Mucosa of rectum (tissue), 2 donors: ENCODE results near the gene C1orf105.

ENCODE experiments used
- H3K27ac ChIP-seq, 2 donors: one replicate each; pipeline ENCODE4 v1.7.0; 2013; ENCODE audit warnings: inconsistent platforms in 2 of 2, low read depth in 2 of 2, low read length in 2 of 2
- H3K27me3 ChIP-seq, 2 donors: one replicate each; pipeline ENCODE4 v1.7.0; 2013; ENCODE audit warnings: low read length in 2 of 2; ENCODE audit not compliant: control insufficient read depth in 2 of 2, insufficient read depth in 2 of 2
- H3K36me3 ChIP-seq, 2 donors: one replicate each; pipeline ENCODE4 v1.7.0; 2013; ENCODE audit warnings: low read length in 2 of 2; ENCODE audit not compliant: control insufficient read depth in 2 of 2, insufficient read depth in 2 of 2
- H3K4me1 ChIP-seq, 2 donors: one replicate each; pipeline ENCODE4 v1.7.0; 2013; ENCODE audit warnings: low read length in 2 of 2, mild to moderate bottlenecking in 1 of 2; ENCODE audit not compliant: control insufficient read depth in 2 of 2, insufficient read depth in 2 of 2
- H3K4me3 ChIP-seq, 2 donors: one replicate each; pipeline ENCODE4 v1.7.0; 2013; ENCODE audit warnings: low read length in 2 of 2
- H3K9ac ChIP-seq, 2 donors: one replicate each; pipeline ENCODE4 v1.7.0; 2013; ENCODE audit warnings: low read length in 2 of 2, low read depth in 1 of 2, mild to moderate bottlenecking in 1 of 2
- H3K9me3 ChIP-seq, 2 donors: one replicate each; pipeline ENCODE4 v1.7.0; 2013; ENCODE audit warnings: low read length in 2 of 2; ENCODE audit not compliant: control insufficient read depth in 2 of 2
- donor health status: healthy.
- donor health status: Normal muscosa, but diverticular disease.

Gene C1orf105

GRCh38 chr1:172468296-172468695 lies 47.8 kb downstream of the C1orf105 start:
- Histone ChIP-seq H3K9me3 (no peaks in the 10 kb centered on the region), H3K27me3 (no peaks in the 10 kb centered on the region), H3K4me1 (no peaks in the 10 kb centered on the region), H3K9ac (no peak overlapping the region), H3K4me3 (no peak overlapping the region), H3K36me3 (no peaks in the 10 kb centered on the region), H3K27ac (no peak overlapping the region)

- H3K9me3 ChIP-seq, result no peaks in the 10 kb centered on the region
- H3K4me1 ChIP-seq, result no peaks in the 10 kb centered on the region
- H3K27ac ChIP-seq, result no peak overlapping the region
- H3K27me3 ChIP-seq, result no peaks in the 10 kb centered on the region
- no peak overlapping the region for H3K4me3 ChIP-seq
- H3K9ac ChIP-seq, result no peak overlapping the region
- H3K36me3 ChIP-seq, result no peaks in the 10 kb centered on the region
Observed at GRCh38 chr1:172469717-172470116, 49.2 kb downstream of the C1orf105 start.

- no peaks in the 10 kb centered on the region for H3K36me3 ChIP-seq
- no peaks in the 10 kb centered on the region for H3K9me3 ChIP-seq
- no peak overlapping the region for H3K9ac ChIP-seq
- no peak overlapping the region for H3K4me3 ChIP-seq
- no peak overlapping the region for H3K27ac ChIP-seq
- no peaks in the 10 kb centered on the region for H3K27me3 ChIP-seq
- H3K4me1 ChIP-seq, result no peaks in the 10 kb centered on the region
Observed at GRCh38 chr1:172470149-172470548, 49.7 kb downstream of the C1orf105 start.

DNA sequence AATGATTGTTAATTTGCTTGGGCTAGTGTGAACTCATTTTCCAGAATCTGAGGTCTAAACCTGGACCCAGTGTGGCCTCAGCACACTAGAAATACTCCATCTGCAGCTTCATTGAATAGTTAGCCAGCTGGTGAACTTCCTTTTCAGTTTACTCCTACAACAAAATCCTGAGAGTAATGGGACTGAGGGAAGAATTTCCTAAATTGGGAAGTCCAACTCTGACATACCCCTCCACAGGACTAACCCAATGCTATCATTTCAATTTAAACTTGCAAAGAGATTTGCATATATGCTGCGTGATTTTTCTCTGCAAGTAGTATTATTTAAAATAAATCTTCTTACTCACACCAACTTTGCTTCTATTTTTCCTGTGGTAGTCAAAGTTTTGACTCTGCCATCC lies 51.2 kb downstream of the C1orf105 start:
- H3K27me3 ChIP-seq, result no peaks in the 10 kb centered on the region
- H3K9ac ChIP-seq, result no peak overlapping the region
- no peaks in the 10 kb centered on the region for H3K9me3 ChIP-seq
- no peak overlapping the region for H3K4me3 ChIP-seq
- H3K4me1 ChIP-seq, result no peaks in the 10 kb centered on the region
- no peaks in the 10 kb centered on the region for H3K36me3 ChIP-seq
- H3K27ac ChIP-seq, result no peak overlapping the region

DNA sequence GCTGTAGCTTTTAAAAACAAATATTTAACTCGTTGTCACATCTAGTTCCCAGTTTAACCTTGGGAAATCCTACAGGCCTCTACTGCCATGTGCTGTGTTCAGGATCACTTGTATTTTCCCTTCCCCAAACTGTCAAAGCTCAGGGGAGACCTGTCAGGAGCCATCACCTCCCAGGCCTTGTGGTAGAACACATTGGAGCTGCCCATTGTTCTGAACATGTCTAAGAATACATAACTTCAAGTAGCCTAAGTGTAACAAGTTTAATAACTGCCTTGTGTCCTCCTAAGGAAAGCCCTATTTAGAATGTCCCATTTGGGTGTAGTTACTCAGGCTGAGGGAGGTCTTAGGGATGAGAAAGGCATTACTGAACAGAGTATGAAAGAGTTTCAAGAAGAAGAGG lies 52.0 kb downstream of the C1orf105 start:
- Histone ChIP-seq H3K4me3 (no peak overlapping the region), H3K36me3 (no peaks in the 10 kb centered on the region), H3K27me3 (no peaks in the 10 kb centered on the region), H3K9me3 (no peaks in the 10 kb centered on the region), H3K4me1 (no peaks in the 10 kb centered on the region), H3K27ac (no peak overlapping the region), H3K9ac (no peak overlapping the region)

DNA sequence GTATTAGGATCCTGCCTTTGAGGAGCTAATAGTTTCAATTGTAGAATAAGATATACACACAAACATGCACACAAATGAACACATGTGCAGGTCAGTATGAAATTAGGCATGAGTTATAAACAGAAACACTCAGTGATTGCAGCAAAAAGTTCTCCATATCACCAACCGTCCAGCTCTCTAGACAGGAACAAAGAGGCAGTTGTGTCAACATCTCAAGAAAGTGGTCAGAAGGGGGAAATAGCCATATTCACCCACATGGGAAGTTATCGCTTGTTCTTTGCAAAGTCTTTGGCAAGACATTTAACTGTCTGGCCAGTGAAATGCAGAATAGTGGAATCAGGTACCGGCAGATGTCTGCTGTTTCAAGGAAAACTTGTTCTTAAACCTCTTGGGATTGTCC lies 52.8 kb downstream of the C1orf105 start:
- Histone ChIP-seq H3K36me3 (no peaks in the 10 kb centered on the region), H3K27ac (no peak overlapping the region), H3K9ac (no peak overlapping the region), H3K4me1 (no peaks in the 10 kb centered on the region), H3K4me3 (no peak overlapping the region), H3K9me3 (no peaks in the 10 kb centered on the region), H3K27me3 (no peaks in the 10 kb centered on the region)

DNA sequence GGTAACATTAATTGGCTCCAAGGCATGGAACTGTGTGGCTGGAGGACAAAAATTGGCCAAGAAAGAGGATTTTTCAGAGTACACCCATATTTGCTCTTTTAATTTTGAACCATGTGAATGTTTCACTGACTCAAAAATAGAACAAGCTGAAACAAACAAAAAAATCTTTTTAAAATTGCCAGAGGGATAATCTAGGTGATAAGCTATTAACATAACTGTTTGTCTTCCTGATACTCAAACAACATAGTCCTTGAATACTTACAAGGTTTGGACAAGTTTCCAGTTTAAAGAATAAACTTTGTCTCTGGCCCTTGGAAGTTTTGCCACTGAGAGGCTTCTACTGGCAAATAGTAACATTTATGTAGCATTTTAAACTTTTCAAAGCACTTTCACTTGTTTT lies 53.4 kb downstream of the C1orf105 start:
- no peaks in the 10 kb centered on the region for H3K36me3 ChIP-seq
- H3K9me3 ChIP-seq, result no peaks in the 10 kb centered on the region
- H3K27me3 ChIP-seq, result no peaks in the 10 kb centered on the region
- no peak overlapping the region for H3K4me3 ChIP-seq
- H3K4me1 ChIP-seq, result no peaks in the 10 kb centered on the region
- no peak overlapping the region for H3K9ac ChIP-seq
- H3K27ac ChIP-seq, result no peak overlapping the region

- no peaks in the 10 kb centered on the region for H3K4me1 ChIP-seq
- no peak overlapping the region for H3K9ac ChIP-seq
- H3K36me3 ChIP-seq, result no peaks in the 10 kb centered on the region
- H3K27ac ChIP-seq, result no peak overlapping the region
- H3K9me3 ChIP-seq, result no peaks in the 10 kb centered on the region
- H3K27me3 ChIP-seq, result no peaks in the 10 kb centered on the region
- H3K4me3 ChIP-seq, result no peak overlapping the region
Observed at GRCh38 chr1:172476218-172476811, 55.8 kb downstream of the C1orf105 start.

GRCh38 chr1:172477216-172477615 lies 56.7 kb downstream of the C1orf105 start:
- no peak overlapping the region for H3K4me3 ChIP-seq
- no peaks in the 10 kb centered on the region for H3K36me3 ChIP-seq
- no peaks in the 10 kb centered on the region for H3K4me1 ChIP-seq
- H3K27me3 ChIP-seq, result no peaks in the 10 kb centered on the region
- H3K27ac ChIP-seq, result no peak overlapping the region
- no peaks in the 10 kb centered on the region for H3K9me3 ChIP-seq
- H3K9ac ChIP-seq, result no peak overlapping the region

- Histone ChIP-seq H3K27ac (no peak overlapping the region), H3K27me3 (no peaks in the 10 kb centered on the region), H3K4me1 (no peaks in the 10 kb centered on the region), H3K36me3 (no peaks in the 10 kb centered on the region), H3K9me3 (no peaks in the 10 kb centered on the region), H3K9ac (no peak overlapping the region), H3K4me3 (no peak overlapping the region)
Observed at GRCh38 chr1:172477741-172478140, 57.3 kb downstream of the C1orf105 start.

DNA sequence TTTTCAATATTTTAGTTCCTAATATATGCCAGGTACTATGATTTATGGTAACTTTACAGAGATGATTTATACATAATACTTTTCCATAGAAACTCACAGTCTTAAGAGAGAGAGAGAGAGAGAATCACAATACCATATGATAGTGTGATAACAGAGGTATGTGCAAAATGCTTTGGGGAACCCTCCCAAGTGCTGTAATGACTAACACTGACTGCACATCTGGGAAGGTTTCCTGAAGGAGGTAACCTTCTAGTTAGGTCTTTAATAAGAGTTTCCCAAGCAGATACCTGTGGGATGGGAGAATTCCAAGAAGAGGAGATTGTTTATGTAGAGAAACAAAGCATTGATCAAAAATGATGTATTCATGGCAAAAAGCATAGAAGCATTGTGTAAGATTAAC lies 58.0 kb downstream of the C1orf105 start:
- H3K4me1 ChIP-seq, result no peaks in the 10 kb centered on the region
- H3K4me3 ChIP-seq, result no peak overlapping the region
- no peak overlapping the region for H3K27ac ChIP-seq
- H3K9me3 ChIP-seq, result no peaks in the 10 kb centered on the region
- H3K27me3 ChIP-seq, result no peaks in the 10 kb centered on the region
- H3K9ac ChIP-seq, result no peak overlapping the region
- H3K36me3 ChIP-seq, result no peaks in the 10 kb centered on the region
